Measurements from ENCODE around the gene ABCC1. TPM values are rescaled to one million over a fixed set of nuclear protein-coding genes. Genes with fewer than 3 reads are reported as not detected.

ABCC1 gene
- total RNA-seq, 1 experiment from 2014 or later: 61.9 TPM

- ATAC-seq (peak; percentile 68), DNase-seq (ENCODE audit: low spot score) (peak; percentile 64)
- no peak for TF ChIP-seq ZNF423 (CRISPR knock-in tag; IDR thresholded peaks at IDR 0.05)
- TF ChIP-seq, protein P1, sequence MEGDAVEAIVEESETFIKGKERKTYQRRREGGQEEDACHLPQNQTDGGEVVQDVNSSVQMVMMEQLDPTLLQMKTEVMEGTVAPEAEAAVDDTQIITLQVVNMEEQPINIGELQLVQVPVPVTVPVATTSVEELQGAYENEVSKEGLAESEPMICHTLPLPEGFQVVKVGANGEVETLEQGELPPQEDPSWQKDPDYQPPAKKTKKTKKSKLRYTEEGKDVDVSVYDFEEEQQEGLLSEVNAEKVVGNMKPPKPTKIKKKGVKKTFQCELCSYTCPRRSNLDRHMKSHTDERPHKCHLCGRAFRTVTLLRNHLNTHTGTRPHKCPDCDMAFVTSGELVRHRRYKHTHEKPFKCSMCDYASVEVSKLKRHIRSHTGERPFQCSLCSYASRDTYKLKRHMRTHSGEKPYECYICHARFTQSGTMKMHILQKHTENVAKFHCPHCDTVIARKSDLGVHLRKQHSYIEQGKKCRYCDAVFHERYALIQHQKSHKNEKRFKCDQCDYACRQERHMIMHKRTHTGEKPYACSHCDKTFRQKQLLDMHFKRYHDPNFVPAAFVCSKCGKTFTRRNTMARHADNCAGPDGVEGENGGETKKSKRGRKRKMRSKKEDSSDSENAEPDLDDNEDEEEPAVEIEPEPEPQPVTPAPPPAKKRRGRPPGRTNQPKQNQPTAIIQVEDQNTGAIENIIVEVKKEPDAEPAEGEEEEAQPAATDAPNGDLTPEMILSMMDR (IDR thresholded peaks at IDR 0.05): peak; percentile 43; the same call in 1 of the 2 replicates
- H3K36me3 Mint-ChIP-seq: peaks cover 69% of the 10 kb centered on the region
- CTCF ChIA-PET: interaction anchor here (0.6 to 2.2 kb wide), 9 partner anchors 14 to 268 kb away, joined by 3 to 8 read pairs (median 4); partner anchors contain the start of gene CEP20
- POLR2A ChIA-PET: no interaction called here
- H3K4me3 Mint-ChIP-seq: no peak overlapping the region
- no peaks in the 10 kb centered on the region for H3K27me3 Mint-ChIP-seq (ENCODE audit: low read depth)
- 0 out of 2 replicates have a peak overlapping the region, but pooled peaks have one; percentile 53 for H3K27ac Mint-ChIP-seq
- no peaks in the 10 kb centered on the region for H3K9me3 Mint-ChIP-seq
- peaks cover 5% of the 10 kb centered on the region for H3K4me1 Mint-ChIP-seq
Observed at GRCh38 chr16:16045879-16046278, 96.5 kb downstream of the ABCC1 start.

GRCh38 chr16:16047761-16048160 lies 98.3 kb downstream of the ABCC1 start:
- no peaks in the 10 kb centered on the region for H3K9me3 Mint-ChIP-seq
- ChIA-PET POLR2A (no interaction called here), CTCF (no interaction called here)
- ATAC-seq: no peak
- H3K4me3 Mint-ChIP-seq: no peak overlapping the region
- H3K27ac Mint-ChIP-seq: no peak overlapping the region
- no peaks in the 10 kb centered on the region for H3K27me3 Mint-ChIP-seq (ENCODE audit: low read depth)
- no peak for DNase-seq (ENCODE audit: low spot score)
- H3K4me1 Mint-ChIP-seq: no peaks in the 10 kb centered on the region
- H3K36me3 Mint-ChIP-seq: peaks cover 75% of the 10 kb centered on the region
- TF ChIP-seq ERG (CRISPR knock-in tag; IDR thresholded peaks at IDR 0.05) (no peak), ZNF263 (CRISPR knock-in tag; IDR thresholded peaks at IDR 0.05; ENCODE audit: low read depth) (no peak), ZNF423 (CRISPR knock-in tag; IDR thresholded peaks at IDR 0.05) (no peak), ZNF671 (CRISPR knock-in tag; IDR thresholded peaks at IDR 0.05) (no peak)
- TF ChIP-seq, protein P2, sequence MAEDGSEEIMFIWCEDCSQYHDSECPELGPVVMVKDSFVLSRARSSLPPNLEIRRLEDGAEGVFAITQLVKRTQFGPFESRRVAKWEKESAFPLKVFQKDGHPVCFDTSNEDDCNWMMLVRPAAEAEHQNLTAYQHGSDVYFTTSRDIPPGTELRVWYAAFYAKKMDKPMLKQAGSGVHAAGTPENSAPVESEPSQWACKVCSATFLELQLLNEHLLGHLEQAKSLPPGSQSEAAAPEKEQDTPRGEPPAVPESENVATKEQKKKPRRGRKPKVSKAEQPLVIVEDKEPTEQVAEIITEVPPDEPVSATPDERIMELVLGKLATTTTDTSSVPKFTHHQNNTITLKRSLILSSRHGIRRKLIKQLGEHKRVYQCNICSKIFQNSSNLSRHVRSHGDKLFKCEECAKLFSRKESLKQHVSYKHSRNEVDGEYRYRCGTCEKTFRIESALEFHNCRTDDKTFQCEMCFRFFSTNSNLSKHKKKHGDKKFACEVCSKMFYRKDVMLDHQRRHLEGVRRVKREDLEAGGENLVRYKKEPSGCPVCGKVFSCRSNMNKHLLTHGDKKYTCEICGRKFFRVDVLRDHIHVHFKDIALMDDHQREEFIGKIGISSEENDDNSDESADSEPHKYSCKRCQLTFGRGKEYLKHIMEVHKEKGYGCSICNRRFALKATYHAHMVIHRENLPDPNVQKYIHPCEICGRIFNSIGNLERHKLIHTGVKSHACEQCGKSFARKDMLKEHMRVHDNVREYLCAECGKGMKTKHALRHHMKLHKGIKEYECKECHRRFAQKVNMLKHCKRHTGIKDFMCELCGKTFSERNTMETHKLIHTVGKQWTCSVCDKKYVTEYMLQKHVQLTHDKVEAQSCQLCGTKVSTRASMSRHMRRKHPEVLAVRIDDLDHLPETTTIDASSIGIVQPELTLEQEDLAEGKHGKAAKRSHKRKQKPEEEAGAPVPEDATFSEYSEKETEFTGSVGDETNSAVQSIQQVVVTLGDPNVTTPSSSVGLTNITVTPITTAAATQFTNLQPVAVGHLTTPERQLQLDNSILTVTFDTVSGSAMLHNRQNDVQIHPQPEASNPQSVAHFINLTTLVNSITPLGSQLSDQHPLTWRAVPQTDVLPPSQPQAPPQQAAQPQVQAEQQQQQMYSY (CRISPR knock-in tag; IDR thresholded peaks at IDR 0.05): no peak
- TF ChIP-seq, protein P3, sequence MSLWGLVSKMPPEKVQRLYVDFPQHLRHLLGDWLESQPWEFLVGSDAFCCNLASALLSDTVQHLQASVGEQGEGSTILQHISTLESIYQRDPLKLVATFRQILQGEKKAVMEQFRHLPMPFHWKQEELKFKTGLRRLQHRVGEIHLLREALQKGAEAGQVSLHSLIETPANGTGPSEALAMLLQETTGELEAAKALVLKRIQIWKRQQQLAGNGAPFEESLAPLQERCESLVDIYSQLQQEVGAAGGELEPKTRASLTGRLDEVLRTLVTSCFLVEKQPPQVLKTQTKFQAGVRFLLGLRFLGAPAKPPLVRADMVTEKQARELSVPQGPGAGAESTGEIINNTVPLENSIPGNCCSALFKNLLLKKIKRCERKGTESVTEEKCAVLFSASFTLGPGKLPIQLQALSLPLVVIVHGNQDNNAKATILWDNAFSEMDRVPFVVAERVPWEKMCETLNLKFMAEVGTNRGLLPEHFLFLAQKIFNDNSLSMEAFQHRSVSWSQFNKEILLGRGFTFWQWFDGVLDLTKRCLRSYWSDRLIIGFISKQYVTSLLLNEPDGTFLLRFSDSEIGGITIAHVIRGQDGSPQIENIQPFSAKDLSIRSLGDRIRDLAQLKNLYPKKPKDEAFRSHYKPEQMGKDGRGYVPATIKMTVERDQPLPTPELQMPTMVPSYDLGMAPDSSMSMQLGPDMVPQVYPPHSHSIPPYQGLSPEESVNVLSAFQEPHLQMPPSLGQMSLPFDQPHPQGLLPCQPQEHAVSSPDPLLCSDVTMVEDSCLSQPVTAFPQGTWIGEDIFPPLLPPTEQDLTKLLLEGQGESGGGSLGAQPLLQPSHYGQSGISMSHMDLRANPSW (CRISPR knock-in tag; conservative IDR thresholded peaks at IDR 0.05; ENCODE audit: low read depth): no peak

DNA sequence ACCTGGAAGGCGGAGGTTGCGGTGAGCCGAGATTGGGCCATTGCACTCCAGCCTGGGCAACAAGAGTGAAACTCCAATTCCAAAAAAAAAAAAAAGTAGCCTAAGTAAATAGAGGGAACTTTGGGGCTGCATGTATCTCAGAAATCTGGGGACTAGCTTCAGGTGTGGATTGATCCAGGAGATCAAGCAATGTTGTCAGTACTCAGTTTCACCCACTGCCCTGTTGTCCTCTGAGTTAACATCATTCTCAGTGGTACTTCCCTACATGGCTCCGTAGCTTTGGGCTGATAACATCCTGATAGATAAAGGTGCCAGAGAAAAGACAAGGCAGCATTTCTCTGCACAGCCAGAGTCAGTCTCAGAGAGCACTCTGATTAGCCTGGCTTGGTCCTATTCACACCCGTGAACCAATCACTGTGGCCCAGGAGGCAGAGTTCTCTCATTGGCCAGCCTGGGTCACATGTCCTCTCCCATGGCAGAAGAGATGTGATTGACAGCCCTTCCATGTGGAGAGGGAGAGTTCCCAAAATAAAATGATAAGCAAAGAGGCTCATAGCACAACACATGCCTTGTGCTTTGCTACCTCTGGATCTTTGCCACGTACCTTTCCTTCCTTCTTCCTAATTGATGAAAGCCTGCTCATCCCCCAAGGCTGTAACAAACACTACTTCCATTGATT lies 99.6 kb downstream of the ABCC1 start:
- peaks cover 69% of the 10 kb centered on the region for H3K36me3 Mint-ChIP-seq
- POLR2A ChIA-PET: no interaction called here
- H3K9me3 Mint-ChIP-seq: no peaks in the 10 kb centered on the region
- peak; percentile 57; the same call in 1 of the 2 replicates for ATAC-seq
- no peak overlapping the region for H3K4me3 Mint-ChIP-seq
- no peak for DNase-seq (ENCODE audit: low spot score)
- H3K4me1 Mint-ChIP-seq: no peaks in the 10 kb centered on the region
- no peaks in the 10 kb centered on the region for H3K27me3 Mint-ChIP-seq (ENCODE audit: low read depth)
- TF ChIP-seq EMX1 (CRISPR knock-in tag; IDR thresholded peaks at IDR 0.05): no peak
- no peak for TF ChIP-seq RELA (CRISPR knock-in tag; IDR thresholded peaks at IDR 0.05; ENCODE audit: borderline replicate concordance)
- TF ChIP-seq GTF2I (CRISPR knock-in tag; conservative IDR thresholded peaks at IDR 0.05): no peak
- no peak for TF ChIP-seq FOXP4 (CRISPR knock-in tag; IDR thresholded peaks at IDR 0.05)
- peak; percentile 82 for TF ChIP-seq USF2 (CRISPR knock-in tag; IDR thresholded peaks at IDR 0.05)
- TF ChIP-seq, protein P4, sequence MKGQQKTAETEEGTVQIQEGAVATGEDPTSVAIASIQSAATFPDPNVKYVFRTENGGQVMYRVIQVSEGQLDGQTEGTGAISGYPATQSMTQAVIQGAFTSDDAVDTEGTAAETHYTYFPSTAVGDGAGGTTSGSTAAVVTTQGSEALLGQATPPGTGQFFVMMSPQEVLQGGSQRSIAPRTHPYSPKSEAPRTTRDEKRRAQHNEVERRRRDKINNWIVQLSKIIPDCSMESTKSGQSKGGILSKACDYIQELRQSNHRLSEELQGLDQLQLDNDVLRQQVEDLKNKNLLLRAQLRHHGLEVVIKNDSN (CRISPR knock-in tag; IDR thresholded peaks at IDR 0.05): peak; percentile 72
- TF ChIP-seq E2F5 (CRISPR knock-in tag; IDR thresholded peaks at IDR 0.05): no peak
- peak; percentile 76 for TF ChIP-seq NFYB (CRISPR knock-in tag; conservative IDR thresholded peaks at IDR 0.05; ENCODE audit: low read depth)
- CTCF ChIA-PET: no interaction called here
- no peak overlapping the region for H3K27ac Mint-ChIP-seq

All from WTC11 (cell line).